K562 (cell line): ENCODE measurements around the gene GNAI3. TPM values are rescaled to one million over a fixed set of nuclear protein-coding genes. Genes with fewer than 3 reads are reported as not detected.
A peak's percentile ranks its signal among the peaks of the same experiment; 100 is the strongest.

Experiments used
- ELF1 ChIP-seq: fragments of 200-800 bp; sonication (Bioruptor generic); IDR thresholded peaks from 2 replicates; pipeline ENCODE4 v1.6.1; 2016; ENCODE audit warnings: missing genetic modification characterization, missing compliant biosample characterization
- FOXA3 ChIP-seq, 2 experiments: fragments of 450-650 bp in 1 of 2; sonication (generic) in 1 of 2; formaldehyde crosslinking; IDR thresholded peaks in 1 of 2; conservative IDR thresholded peaks in 1 of 2; 2 replicates each; pipeline versions ENCODE4 v1.4.0 to v1.8.0; 2020 to 2022; ENCODE audit warnings: mild to moderate bottlenecking in 2 of 2, missing genetic modification reagents in 1 of 2
- KLF16 ChIP-seq: IDR thresholded peaks from 2 replicates; pipeline ENCODE4 v1.6.1; 2016; ENCODE audit warnings: antibody characterized with exemption
- MCM7 ChIP-seq, 2 experiments: fragments of 450-650 bp; IDR thresholded peaks; 2 replicates each; pipeline ENCODE4 v1.6.1; 2016 to 2018
- MTA1 ChIP-seq: fragments of 450-650 bp; IDR thresholded peaks from 2 replicates; pipeline ENCODE4 v1.6.1; 2017; ENCODE audit warnings: borderline replicate concordance
- MYC ChIP-seq, 2 experiments: fragments of 250-450 bp in 1 of 2; sonication (Bioruptor Pico) in 1 of 2; IDR thresholded peaks; 2 replicates each; pipeline versions ENCODE4 v1.5.1 to v1.6.1; 2012 to 2021; ENCODE audit warnings: low read depth in 2 of 2, borderline replicate concordance in 1 of 2, improper control_type of control experiment in 1 of 2, low read length in 1 of 2, mild to moderate bottlenecking in 1 of 2, moderate library complexity in 1 of 2
- NCOA2 ChIP-seq, 2 experiments: fragments of 450-650 bp; IDR thresholded peaks; 2 replicates each; pipeline ENCODE4 v1.6.1; 2018; ENCODE audit warnings: mild to moderate bottlenecking in 2 of 2, moderate library complexity in 1 of 2; ENCODE audit not compliant: partially characterized antibody in 2 of 2
- RBFOX2 ChIP-seq: fragments of 200-400 bp; formaldehyde crosslinking; IDR thresholded peaks from 2 replicates; pipeline ENCODE4 v1.6.1; 2017; ENCODE audit warnings: low read depth, mild to moderate bottlenecking, low read length, moderate library complexity
- SOX6 ChIP-seq: fragments of 450-650 bp; IDR thresholded peaks from 2 replicates; pipeline ENCODE4 v1.6.1; 2014; ENCODE audit warnings: mild to moderate bottlenecking
- TCF3 ChIP-seq: sonication (generic); formaldehyde crosslinking; IDR thresholded peaks from 2 replicates; pipeline ENCODE4 v1.4.0; 2020; ENCODE audit warnings: mild to moderate bottlenecking, missing genetic modification reagents
- ZNF146 ChIP-seq: IDR thresholded peaks from one replicate; pipeline ENCODE4 v1.6.1; 2018; ENCODE audit warnings: missing compliant biosample characterization; ENCODE audit not compliant: unreplicated experiment
- polyA plus RNA-seq, 8 experiments: library from polyadenylated mRNA; depleted of rRNA in 4 of 8; stranded (reverse) in 5 of 8; unstranded in 3 of 8; fragments of >200 nt; fragmentation: Nextera tagmentation in 2 of 8; fragmentation: Illumina TruSeq in 1 of 8; extraction: Ambion mirVana in 2 of 8; extraction: Trizol in 1 of 8; gene quantifications; 2 replicates each; pipeline versions ENCODE4 v1.2.1 to v1.2.3, GENCODE V29; 2011 to 2014; ENCODE audit warnings: inconsistent platforms in 1 of 8, missing spikeins in 1 of 8
- total RNA-seq, 7 experiments: library from RNA; depleted of rRNA in 6 of 7; stranded (reverse); fragments of >200 nt in 6 of 7; fragmentation: Illumina TruSeq in 2 of 7; extraction: Trizol in 2 of 7; gene quantifications; 2 replicates each; pipeline versions ENCODE4 v1.2.1 to v1.2.3, GENCODE V29; 2011 to 2021; ENCODE audit warnings: low replicate concordance in 1 of 7
- TF ChIP-seq, protein P1 (sequence below): fragments of 250-450 bp; sonication (Bioruptor Pico); IDR thresholded peaks from 2 replicates; pipeline ENCODE4 v1.4.0; 2020; ENCODE audit warnings: borderline replicate concordance
- TF ChIP-seq, protein P2 (sequence below): fragments of 250-450 bp; sonication (Bioruptor Pico); IDR thresholded peaks from 2 replicates; pipeline ENCODE4 v1.6.1; 2021; ENCODE audit warnings: mild to moderate bottlenecking
- TF ChIP-seq, protein P3 (sequence below): IDR thresholded peaks from 2 replicates; pipeline ENCODE4 v1.6.1; 2011; ENCODE audit not compliant: insufficient read length; ENCODE audit errors: extremely low read depth
- TF ChIP-seq, protein P4 (sequence below): fragments of 450-650 bp; IDR thresholded peaks from 2 replicates; pipeline ENCODE4 v1.6.1; 2017; ENCODE audit warnings: mild to moderate bottlenecking, moderate library complexity
- TF ChIP-seq, protein P5 (sequence below): fragments of 250-450 bp; sonication (Bioruptor Pico); IDR thresholded peaks from 2 replicates; pipeline ENCODE4 v1.4.0; 2020; ENCODE audit warnings: mild to moderate bottlenecking, moderate library complexity

GNAI3 gene
- total and polyA plus RNA-seq, 9 of the 15 experiments (the other 6 are each of a cell fraction or from before 2014, with no cell fraction given) = 6.3 to 13.2 (median 8.9) TPM

DNA sequence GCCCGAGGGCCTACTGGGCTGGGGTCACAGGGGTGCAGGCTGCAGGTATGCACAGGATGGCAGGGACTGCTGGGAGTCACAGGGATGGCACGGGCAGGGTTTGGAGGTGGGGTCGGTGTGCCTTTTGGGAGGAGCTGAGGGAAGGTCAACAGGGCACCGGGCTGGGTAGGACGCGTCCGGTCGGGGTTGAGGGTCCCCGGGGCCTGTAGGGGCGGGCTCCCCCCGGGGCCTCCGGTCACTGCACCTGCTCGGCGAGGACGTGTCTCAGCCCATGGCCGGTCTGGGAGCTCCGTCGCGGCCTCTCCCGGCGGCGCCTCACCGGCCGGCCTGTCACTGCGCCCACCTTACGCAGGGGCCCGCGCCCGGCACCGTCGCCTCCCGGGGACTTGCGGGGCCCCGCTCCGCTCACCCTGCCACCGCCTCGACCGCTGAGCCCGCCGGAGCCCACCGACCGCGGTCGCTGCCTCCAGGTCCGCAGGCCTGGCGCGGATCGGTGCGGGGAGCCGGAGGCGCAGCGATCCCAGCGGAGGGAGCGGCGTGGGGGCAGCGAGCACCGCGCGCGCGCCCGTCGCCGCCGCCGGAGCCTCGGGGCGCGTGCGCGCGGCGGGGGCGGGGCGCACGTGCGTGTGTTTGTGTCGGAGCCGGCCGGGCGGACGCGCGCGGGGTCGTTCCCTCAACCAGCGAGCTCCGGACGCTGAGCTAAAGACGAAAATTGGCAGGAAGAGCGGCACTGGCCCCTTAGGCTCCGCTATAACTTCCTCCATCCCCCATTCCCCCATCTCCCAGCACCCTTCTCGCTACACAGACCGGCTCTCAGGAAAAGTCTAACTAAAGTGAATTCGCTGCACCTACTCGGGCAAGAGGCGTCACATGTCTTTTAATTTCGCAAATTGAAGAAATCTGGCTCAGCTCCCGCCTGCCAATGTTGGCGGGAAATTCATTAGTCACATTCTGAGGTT lies 39.0 kb upstream of the GNAI3 start, which contains the start of gene AMIGO1 (continued):
- TF ChIP-seq, protein P1, sequence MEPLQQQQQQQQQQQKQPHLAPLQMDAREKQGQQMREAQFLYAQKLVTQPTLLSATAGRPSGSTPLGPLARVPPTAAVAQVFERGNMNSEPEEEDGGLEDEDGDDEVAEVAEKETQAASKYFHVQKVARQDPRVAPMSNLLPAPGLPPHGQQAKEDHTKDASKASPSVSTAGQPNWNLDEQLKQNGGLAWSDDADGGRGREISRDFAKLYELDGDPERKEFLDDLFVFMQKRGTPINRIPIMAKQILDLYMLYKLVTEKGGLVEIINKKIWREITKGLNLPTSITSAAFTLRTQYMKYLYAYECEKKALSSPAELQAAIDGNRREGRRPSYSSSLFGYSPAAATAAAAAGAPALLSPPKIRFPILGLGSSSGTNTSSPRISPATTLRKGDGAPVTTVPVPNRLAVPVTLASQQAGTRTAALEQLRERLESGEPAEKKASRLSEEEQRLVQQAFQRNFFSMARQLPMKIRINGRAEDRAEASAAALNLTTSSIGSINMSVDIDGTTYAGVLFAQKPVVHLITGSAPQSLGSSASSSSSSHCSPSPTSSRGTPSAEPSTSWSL = no peak
- TF ChIP-seq, protein P2, sequence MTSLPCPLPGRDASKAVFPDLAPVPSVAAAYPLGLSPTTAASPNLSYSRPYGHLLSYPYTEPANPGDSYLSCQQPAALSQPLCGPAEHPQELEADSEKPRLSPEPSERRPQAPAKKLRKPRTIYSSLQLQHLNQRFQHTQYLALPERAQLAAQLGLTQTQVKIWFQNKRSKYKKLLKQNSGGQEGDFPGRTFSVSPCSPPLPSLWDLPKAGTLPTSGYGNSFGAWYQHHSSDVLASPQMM (CRISPR knock-in tag) = no peak
- TF ChIP-seq ELF1 (tag) (no peak), MCM7 (IDR thresholded peaks at IDR 0.05) (no peak), TCF3 (CRISPR knock-in tag) (no peak), MTA1 (no peak), MYC (IDR thresholded peaks at IDR 0.05; ENCODE audit: low read depth, low read length) (peak; percentile 53; the same call in 1 of the 2 replicates), MYC (CRISPR knock-in tag; IDR thresholded peaks at IDR 0.05; ENCODE audit: borderline replicate concordance, low read depth) (no peak), FOXA3 (CRISPR knock-in tag; conservative IDR thresholded peaks at IDR 0.05 in 1 of 2, IDR thresholded peaks at IDR 0.05 in 1 of 2) (no peak), NCOA2 (IDR thresholded peaks at IDR 0.05; ENCODE audit: partially characterized antibody in 2 of 2) (no peak), KLF16 (no peak), SOX6 (no peak), RBFOX2 (0 out of 2 replicates have a peak, but pooled peaks have one; percentile 39), ZNF146 (CRISPR knock-in tag) (no peak)
- TF ChIP-seq, protein P3, sequence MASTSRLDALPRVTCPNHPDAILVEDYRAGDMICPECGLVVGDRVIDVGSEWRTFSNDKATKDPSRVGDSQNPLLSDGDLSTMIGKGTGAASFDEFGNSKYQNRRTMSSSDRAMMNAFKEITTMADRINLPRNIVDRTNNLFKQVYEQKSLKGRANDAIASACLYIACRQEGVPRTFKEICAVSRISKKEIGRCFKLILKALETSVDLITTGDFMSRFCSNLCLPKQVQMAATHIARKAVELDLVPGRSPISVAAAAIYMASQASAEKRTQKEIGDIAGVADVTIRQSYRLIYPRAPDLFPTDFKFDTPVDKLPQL = no peak
- TF ChIP-seq, protein P4, sequence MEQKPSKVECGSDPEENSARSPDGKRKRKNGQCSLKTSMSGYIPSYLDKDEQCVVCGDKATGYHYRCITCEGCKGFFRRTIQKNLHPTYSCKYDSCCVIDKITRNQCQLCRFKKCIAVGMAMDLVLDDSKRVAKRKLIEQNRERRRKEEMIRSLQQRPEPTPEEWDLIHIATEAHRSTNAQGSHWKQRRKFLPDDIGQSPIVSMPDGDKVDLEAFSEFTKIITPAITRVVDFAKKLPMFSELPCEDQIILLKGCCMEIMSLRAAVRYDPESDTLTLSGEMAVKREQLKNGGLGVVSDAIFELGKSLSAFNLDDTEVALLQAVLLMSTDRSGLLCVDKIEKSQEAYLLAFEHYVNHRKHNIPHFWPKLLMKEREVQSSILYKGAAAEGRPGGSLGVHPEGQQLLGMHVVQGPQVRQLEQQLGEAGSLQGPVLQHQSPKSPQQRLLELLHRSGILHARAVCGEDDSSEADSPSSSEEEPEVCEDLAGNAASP = no peak
- TF ChIP-seq, protein P5, sequence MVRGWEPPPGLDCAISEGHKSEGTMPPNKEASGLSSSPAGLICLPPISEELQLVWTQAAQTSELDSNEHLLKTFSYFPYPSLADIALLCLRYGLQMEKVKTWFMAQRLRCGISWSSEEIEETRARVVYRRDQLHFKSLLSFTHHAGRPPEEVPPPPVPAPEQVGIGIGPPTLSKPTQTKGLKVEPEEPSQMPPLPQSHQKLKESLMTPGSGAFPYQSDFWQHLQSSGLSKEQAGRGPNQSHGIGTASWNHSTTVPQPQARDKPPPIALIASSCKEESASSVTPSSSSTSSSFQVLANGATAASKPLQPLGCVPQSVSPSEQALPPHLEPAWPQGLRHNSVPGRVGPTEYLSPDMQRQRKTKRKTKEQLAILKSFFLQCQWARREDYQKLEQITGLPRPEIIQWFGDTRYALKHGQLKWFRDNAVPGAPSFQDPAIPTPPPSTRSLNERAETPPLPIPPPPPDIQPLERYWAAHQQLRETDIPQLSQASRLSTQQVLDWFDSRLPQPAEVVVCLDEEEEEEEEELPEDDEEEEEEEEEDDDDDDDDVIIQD (CRISPR knock-in tag) = no peak
